GM19438 (cell line): ENCODE results near the gene FPR3.
"Not testable (repeated sequence)": the region's sequence is repeated elsewhere in the genome, so short reads cannot be mapped to it uniquely, and the experiment has no call there.

Source experiments
- ATAC-seq: cut with Tn5 transposase; IDR thresholded peaks from one replicate; pipeline ENCODE4 v1.9.1; 2021; ENCODE audit warnings: low read depth; ENCODE audit not compliant: unreplicated experiment

FPR3 gene

GRCh38 chr19:51806571-51806970 is 11.6 kb downstream of the FPR3 start:
- ATAC-seq = not testable (repeated sequence)

GRCh38 chr19:51807111-51807701 is 12.2 kb downstream of the FPR3 start:
- no peak for ATAC-seq

- no peak for ATAC-seq
Observed at GRCh38 chr19:51807925-51808324, 13.0 kb downstream of the FPR3 start.

- no peak for ATAC-seq
Observed at GRCh38 chr19:51808333-51808986, 13.5 kb downstream of the FPR3 start.

- no peak for ATAC-seq
Observed at GRCh38 chr19:51809787-51810186, 14.8 kb downstream of the FPR3 start.

- no peak for ATAC-seq
Observed at GRCh38 chr19:51810223-51810622, 15.3 kb downstream of the FPR3 start.

GRCh38 chr19:51811344-51811743 is 16.4 kb downstream of the FPR3 start:
- no peak for ATAC-seq

GRCh38 chr19:51815043-51815442 is 20.1 kb downstream of the FPR3 start:
- ATAC-seq = no peak

GRCh38 chr19:51816711-51817110 is 21.8 kb downstream of the FPR3 start:
- ATAC-seq = no peak

GRCh38 chr19:51820011-51820410 is 25.1 kb downstream of the FPR3 start:
- ATAC-seq = no peak

GRCh38 chr19:51820831-51821446 is 26.0 kb downstream of the FPR3 start:
- no peak for ATAC-seq

- no peak for ATAC-seq
Observed at GRCh38 chr19:51821456-51821855, 26.5 kb downstream of the FPR3 start.

GRCh38 chr19:51821921-51822320 is 27.0 kb downstream of the FPR3 start:
- no peak for ATAC-seq

- ATAC-seq = no peak
Observed at GRCh38 chr19:51822325-51822724, 27.4 kb downstream of the FPR3 start.

- ATAC-seq = no peak
Observed at GRCh38 chr19:51822946-51823345, 28.0 kb downstream of the FPR3 start.

GRCh38 chr19:51824281-51825005 is 29.5 kb downstream of the FPR3 start:
- ATAC-seq = no peak

GRCh38 chr19:51830274-51830673 is 35.3 kb downstream of the FPR3 start:
- no peak for ATAC-seq

GRCh38 chr19:51837145-51837544 is 42.2 kb downstream of the FPR3 start:
- no peak for ATAC-seq

GRCh38 chr19:51861870-51862622 is 67.1 kb downstream of the FPR3 start:
- no peak for ATAC-seq

GRCh38 chr19:51873097-51873496 is 78.1 kb downstream of the FPR3 start:
- no peak for ATAC-seq
